Measurements from ENCODE around the gene LAMP5.

LAMP5 gene

GRCh38 chr20:9571783-9572182 lies 57.4 kb downstream of the LAMP5 start:
- no peak for DNase-seq (ENCODE audit: low read depth)
- no peak for TF ChIP-seq CTCF (conservative IDR thresholded peaks at IDR 0.05; ENCODE audit: low read depth, low read length)
- no peak overlapping the region for H3K4me3 ChIP-seq (ENCODE audit: low read depth, low read length)

- H3K4me3 ChIP-seq (ENCODE audit: low read depth, low read length) = no peak overlapping the region
- DNase-seq (ENCODE audit: low read depth) = no peak
- no peak for TF ChIP-seq CTCF (conservative IDR thresholded peaks at IDR 0.05; ENCODE audit: low read depth, low read length)
Measured at GRCh38 chr20:9572670-9573069, 58.3 kb downstream of the LAMP5 start.

GRCh38 chr20:9573335-9574151 lies 59.2 kb downstream of the LAMP5 start:
- no peak for TF ChIP-seq CTCF (conservative IDR thresholded peaks at IDR 0.05; ENCODE audit: low read depth, low read length)
- DNase-seq (ENCODE audit: low read depth) = no peak
- H3K4me3 ChIP-seq (ENCODE audit: low read depth, low read length) = no peak overlapping the region

DNA sequence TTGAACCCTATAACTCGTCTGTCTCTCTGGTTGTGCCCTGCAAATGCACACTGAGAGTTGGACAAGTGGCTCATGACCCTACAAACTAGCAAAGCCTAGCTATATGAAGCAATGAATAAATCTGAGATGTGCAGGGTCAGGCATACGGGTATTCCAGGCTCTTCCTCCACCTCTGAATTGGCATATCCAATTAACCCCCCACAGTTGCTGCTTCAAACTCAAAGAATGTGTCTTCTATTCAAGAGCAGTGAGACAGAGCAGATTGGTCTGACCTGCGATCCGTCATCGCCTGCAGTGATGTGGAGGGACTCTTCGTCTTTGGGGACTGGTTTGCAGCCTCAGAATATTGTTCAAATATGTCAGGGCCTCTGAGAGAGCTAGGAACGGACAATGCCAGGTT lies 59.8 kb downstream of the LAMP5 start:
- no peak for DNase-seq (ENCODE audit: low read depth)
- TF ChIP-seq CTCF (conservative IDR thresholded peaks at IDR 0.05; ENCODE audit: low read depth, low read length) = no peak

GRCh38 chr20:9574776-9575175 lies 60.4 kb downstream of the LAMP5 start:
- no peak for DNase-seq (ENCODE audit: low read depth)
- no peak for TF ChIP-seq CTCF (conservative IDR thresholded peaks at IDR 0.05; ENCODE audit: low read depth, low read length)

More for the DNA sequence above, 59.8 kb downstream of the LAMP5 start:
- no peak overlapping the region for H3K4me3 ChIP-seq (ENCODE audit: low read depth, low read length)

DNA sequence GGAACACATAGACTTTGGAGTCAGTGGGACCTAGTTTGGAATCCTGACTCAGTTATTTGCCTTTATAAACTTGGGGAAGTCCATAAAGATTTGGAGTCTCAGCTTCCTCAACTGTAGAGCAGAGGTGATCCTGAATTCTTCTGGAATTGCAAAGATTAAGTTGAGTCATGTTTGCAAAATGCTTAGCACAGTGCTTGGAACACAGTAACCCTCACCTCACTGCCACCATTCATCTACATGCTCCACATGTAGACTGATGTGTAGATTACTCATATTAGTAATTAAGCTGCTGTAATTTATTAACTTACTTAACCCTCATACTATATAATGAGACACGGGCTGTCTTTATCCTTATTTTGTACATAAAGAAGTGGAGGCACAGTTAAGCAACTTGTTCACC lies 61.4 kb downstream of the LAMP5 start:
- DNase-seq (ENCODE audit: low read depth) = no peak
- no peak overlapping the region for H3K4me3 ChIP-seq (ENCODE audit: low read depth, low read length)
- no peak for TF ChIP-seq CTCF (conservative IDR thresholded peaks at IDR 0.05; ENCODE audit: low read depth, low read length)

More at GRCh38 chr20:9574776-9575175, 60.4 kb downstream of the LAMP5 start:
- H3K4me3 ChIP-seq (ENCODE audit: low read depth, low read length) = no peak overlapping the region

DNA sequence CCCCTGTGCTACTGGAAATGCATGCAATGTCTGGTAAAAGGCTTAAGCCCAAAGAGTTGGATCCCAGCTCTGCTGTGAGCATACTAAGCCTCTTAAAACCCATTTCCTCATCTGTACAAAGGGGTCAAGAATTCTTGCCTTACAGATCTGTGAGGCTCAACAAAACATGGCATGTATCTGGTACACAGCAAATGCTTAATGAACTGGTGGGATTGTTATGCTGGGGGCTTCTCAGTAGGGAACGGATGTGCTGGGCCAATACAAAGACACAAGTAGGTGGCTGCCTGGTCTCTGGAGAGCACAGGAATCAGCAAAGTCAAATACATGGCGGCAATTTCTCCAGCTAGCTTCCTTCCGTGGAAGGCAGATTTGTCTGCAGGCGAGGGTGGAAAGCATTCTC lies 62.3 kb downstream of the LAMP5 start:
- H3K4me3 ChIP-seq (ENCODE audit: low read depth, low read length) = no peak overlapping the region
- DNase-seq (ENCODE audit: low read depth) = no peak
- no peak for TF ChIP-seq CTCF (conservative IDR thresholded peaks at IDR 0.05; ENCODE audit: low read depth, low read length)
